ENCODE results near the gene PIK3R1. TPM values are rescaled to one million over a fixed set of nuclear protein-coding genes. Genes with fewer than 3 reads are reported as not detected.

Gene PIK3R1
- total and polyA plus RNA-seq, 4 donors = 22.6 to 123 (median 47.3) TPM

DNA sequence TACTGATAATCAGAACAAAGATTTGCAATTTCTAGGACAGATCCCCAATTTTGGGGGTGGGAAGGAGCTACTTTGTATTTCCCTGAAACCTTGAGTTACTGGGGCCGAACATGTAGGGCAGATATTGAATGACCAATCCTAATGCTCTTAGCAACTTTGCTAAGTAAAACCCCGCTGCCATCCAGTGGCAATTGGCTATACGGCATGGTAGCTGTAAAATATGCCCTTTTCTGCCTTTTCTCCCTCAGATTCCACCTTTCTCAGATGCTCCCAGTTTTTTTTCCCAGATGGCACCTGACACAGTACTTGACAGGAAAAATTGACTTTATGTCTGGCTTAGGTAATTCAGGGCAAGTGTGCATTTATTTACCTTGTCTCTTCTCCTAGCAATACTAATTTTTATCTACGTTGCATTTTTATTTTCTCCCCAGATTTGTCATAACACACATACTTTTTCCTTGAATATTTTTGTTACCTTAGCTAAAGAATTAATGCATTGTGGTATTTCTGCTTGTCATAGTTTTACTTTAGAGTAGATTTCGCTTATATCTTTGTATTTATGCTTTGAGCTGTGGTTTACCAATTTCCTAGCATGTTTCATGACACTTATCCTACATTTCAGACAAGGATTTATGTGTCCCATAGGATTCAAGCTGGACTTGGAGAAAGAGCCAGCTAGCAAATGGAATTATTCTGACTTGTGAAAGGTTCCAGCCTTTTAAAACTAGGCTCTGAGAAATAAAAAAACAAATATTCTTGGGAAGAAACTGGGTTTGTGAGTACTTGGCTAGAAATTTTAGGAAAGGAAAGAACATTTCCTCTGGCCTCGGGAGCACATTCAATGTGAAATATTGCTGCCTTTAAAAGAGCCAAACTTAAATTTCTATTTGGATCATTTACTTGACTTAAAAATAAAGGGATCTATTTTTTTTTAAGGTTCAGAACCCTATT is 37.4 kb downstream of the PIK3R1 start:
- DNase-seq (ENCODE audit: low spot score) = peak; percentile 59
- Histone ChIP-seq H3K36me3 (ENCODE audit: control insufficient read depth in 4 of 4, insufficient read depth in 3 of 4, low read depth in 1 of 4, low read length in 3 of 4) (peaks cover 0 to 9% (median 2%) of the 10 kb centered on the region in 4 donors), H3K27me3 (ENCODE audit: control insufficient read depth in 4 of 4, insufficient read depth in 4 of 4, low read length in 3 of 4) (no peaks in the 10 kb centered on the region), H3K9ac (ENCODE audit: low read depth in 1 of 2, low read length in 2 of 2) (peak overlapping the region in 1 of 2 donors; percentile 42), H3K4me1 (ENCODE audit: control insufficient read depth in 4 of 4, insufficient read depth in 4 of 4, low read length in 3 of 4) (peaks cover 14 to 73% (median 42%) of the 10 kb centered on the region in 4 donors), H3K4me3 (ENCODE audit: low read depth in 1 of 3, low read length in 3 of 3) (no peak overlapping the region), H3K27ac (ENCODE audit: low read depth in 1 of 2, low read length in 2 of 2) (peak overlapping the region; percentile 26 to 47), H3K9me3 (ENCODE audit: control insufficient read depth in 4 of 4, low read length in 3 of 4) (no peaks in the 10 kb centered on the region)
- WGBS = 37% methylated on average over 6 of the region's 6 CpGs
- TF ChIP-seq HNF4G (IDR thresholded peaks at IDR 0.05) (no peak), FOXA1 (IDR thresholded peaks at IDR 0.05) (no peak), GABPA (IDR thresholded peaks at IDR 0.05 in 1 of 2, conservative IDR thresholded peaks at IDR 0.05 in 1 of 2) (no peak), RAD21 (IDR thresholded peaks at IDR 0.05) (peak; percentile 92), RXRA (IDR thresholded peaks at IDR 0.05) (peak; percentile 6 to 11)
- TF ChIP-seq, protein P1, sequence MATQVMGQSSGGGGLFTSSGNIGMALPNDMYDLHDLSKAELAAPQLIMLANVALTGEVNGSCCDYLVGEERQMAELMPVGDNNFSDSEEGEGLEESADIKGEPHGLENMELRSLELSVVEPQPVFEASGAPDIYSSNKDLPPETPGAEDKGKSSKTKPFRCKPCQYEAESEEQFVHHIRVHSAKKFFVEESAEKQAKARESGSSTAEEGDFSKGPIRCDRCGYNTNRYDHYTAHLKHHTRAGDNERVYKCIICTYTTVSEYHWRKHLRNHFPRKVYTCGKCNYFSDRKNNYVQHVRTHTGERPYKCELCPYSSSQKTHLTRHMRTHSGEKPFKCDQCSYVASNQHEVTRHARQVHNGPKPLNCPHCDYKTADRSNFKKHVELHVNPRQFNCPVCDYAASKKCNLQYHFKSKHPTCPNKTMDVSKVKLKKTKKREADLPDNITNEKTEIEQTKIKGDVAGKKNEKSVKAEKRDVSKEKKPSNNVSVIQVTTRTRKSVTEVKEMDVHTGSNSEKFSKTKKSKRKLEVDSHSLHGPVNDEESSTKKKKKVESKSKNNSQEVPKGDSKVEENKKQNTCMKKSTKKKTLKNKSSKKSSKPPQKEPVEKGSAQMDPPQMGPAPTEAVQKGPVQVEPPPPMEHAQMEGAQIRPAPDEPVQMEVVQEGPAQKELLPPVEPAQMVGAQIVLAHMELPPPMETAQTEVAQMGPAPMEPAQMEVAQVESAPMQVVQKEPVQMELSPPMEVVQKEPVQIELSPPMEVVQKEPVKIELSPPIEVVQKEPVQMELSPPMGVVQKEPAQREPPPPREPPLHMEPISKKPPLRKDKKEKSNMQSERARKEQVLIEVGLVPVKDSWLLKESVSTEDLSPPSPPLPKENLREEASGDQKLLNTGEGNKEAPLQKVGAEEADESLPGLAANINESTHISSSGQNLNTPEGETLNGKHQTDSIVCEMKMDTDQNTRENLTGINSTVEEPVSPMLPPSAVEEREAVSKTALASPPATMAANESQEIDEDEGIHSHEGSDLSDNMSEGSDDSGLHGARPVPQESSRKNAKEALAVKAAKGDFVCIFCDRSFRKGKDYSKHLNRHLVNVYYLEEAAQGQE (IDR thresholded peaks at IDR 0.05) = no peak
- TF ChIP-seq, protein P2, sequence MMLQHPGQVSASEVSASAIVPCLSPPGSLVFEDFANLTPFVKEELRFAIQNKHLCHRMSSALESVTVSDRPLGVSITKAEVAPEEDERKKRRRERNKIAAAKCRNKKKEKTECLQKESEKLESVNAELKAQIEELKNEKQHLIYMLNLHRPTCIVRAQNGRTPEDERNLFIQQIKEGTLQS (IDR thresholded peaks at IDR 0.05) = no peak
- TF ChIP-seq, protein P3, sequence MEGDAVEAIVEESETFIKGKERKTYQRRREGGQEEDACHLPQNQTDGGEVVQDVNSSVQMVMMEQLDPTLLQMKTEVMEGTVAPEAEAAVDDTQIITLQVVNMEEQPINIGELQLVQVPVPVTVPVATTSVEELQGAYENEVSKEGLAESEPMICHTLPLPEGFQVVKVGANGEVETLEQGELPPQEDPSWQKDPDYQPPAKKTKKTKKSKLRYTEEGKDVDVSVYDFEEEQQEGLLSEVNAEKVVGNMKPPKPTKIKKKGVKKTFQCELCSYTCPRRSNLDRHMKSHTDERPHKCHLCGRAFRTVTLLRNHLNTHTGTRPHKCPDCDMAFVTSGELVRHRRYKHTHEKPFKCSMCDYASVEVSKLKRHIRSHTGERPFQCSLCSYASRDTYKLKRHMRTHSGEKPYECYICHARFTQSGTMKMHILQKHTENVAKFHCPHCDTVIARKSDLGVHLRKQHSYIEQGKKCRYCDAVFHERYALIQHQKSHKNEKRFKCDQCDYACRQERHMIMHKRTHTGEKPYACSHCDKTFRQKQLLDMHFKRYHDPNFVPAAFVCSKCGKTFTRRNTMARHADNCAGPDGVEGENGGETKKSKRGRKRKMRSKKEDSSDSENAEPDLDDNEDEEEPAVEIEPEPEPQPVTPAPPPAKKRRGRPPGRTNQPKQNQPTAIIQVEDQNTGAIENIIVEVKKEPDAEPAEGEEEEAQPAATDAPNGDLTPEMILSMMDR (IDR thresholded peaks at IDR 0.05; ENCODE audit: low read depth, low read length, missing input control) = peak; percentile 80

DNA sequence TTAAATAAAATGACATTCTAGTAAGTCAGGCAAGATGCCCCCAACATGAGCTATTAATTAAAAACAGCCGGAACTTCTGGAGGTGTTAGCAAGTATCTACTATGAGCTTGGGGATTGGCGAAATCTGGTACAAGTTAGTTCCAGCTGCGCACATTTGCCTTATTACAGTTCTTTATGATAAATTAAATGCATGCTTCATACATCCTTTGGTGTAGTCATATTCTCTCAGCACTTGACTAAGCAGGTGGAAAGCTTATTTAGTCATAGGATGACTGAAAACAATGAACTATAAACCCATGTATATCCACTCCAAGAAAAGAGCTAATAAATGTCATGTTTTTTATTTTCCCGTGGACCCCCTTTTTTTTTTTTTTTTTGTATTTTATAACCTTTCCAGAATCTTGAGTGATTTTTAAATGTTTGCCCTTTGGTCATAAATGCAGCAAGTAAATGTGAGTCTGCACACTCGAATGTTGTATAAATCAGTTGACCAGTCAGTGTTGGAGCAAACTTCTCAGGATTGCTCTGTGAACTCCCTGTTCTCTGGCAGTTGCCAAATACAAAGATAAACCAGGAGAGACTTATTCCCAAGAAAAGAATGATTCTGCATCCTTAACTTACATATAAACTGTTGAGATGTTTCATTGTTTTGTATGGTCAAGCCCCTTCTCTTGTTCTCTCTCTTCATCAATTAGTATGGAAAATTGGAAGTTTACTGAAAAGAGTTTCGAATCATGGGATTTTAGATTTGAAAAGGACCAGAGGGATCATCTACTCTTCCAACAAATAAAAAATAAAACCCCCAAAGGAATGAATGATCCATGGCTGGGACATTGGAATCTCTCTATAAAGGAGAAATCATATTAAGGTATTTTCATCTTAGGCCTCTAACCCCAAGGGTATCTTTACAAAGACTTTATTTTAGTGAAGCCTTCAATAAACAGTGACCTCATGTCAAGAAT is 38.3 kb downstream of the PIK3R1 start:
- H3K36me3 ChIP-seq (ENCODE audit: control insufficient read depth in 4 of 4, insufficient read depth in 3 of 4, low read depth in 1 of 4, low read length in 3 of 4) = peaks cover 0 to 9% (median 2%) of the 10 kb centered on the region in 4 donors
- no peak overlapping the region for H3K9ac ChIP-seq (ENCODE audit: low read depth in 1 of 2, low read length in 2 of 2)
- peaks cover 14 to 68% (median 44%) of the 10 kb centered on the region in 4 donors for H3K4me1 ChIP-seq (ENCODE audit: control insufficient read depth in 4 of 4, insufficient read depth in 4 of 4, low read length in 3 of 4)
- no peak for DNase-seq (ENCODE audit: low spot score)
- H3K9me3 ChIP-seq (ENCODE audit: control insufficient read depth in 4 of 4, low read length in 3 of 4) = no peaks in the 10 kb centered on the region
- peak overlapping the region in 1 of 2 donors; percentile 9 for H3K27ac ChIP-seq (ENCODE audit: low read depth in 1 of 2, low read length in 2 of 2)
- no peak overlapping the region for H3K4me3 ChIP-seq (ENCODE audit: low read depth in 1 of 3, low read length in 3 of 3)
- TF ChIP-seq, protein P3 (IDR thresholded peaks at IDR 0.05; ENCODE audit: low read depth, low read length, missing input control) = no peak
- 78% methylated on average over 6 of the region's 6 CpGs for WGBS
- H3K27me3 ChIP-seq (ENCODE audit: control insufficient read depth in 4 of 4, insufficient read depth in 4 of 4, low read length in 3 of 4) = no peaks in the 10 kb centered on the region
